NCI-H1092 (cell line): ENCODE measurements around the gene HCK.
A peak's percentile ranks its signal among the peaks of the same experiment; 100 is the strongest.

Source experiments
- DNase-seq: peaks from one replicate; lab custom pipeline; 2025; lab: John Stamatoyannopoulos, UW

HCK gene

DNA sequence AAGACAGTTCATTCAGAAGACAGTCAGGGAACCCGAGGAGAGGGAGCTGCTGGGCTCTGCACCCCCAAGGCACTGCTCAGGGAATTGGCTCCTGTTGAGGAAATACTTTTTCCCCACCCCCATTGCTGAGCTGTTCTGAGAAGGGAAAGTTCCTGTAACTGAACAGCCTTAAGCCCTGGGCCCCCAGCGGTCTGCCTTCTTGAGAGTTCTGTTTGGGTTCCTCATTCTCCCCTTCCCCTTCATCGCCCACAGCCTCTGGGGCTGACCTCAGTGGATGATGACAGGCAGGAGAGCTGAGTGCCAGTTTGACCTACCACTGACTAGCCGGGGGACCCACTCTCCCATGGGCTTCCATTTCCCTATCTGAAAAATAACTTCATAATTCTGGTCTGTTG, 10.7 kb downstream of the HCK start:
- no peak for DNase-seq

- DNase-seq, result no peak
These were observed 11.7 kb downstream of the HCK start for GRCh38 chr20:32063695-32064094.

- no peak for DNase-seq
These were observed 12.6 kb downstream of the HCK start for GRCh38 chr20:32064667-32065066.

- DNase-seq, result no peak
These were observed 15.3 kb downstream of the HCK start for GRCh38 chr20:32067234-32067821.

GRCh38 chr20:32068174-32068573, 16.1 kb downstream of the HCK start:
- no peak for DNase-seq

DNA sequence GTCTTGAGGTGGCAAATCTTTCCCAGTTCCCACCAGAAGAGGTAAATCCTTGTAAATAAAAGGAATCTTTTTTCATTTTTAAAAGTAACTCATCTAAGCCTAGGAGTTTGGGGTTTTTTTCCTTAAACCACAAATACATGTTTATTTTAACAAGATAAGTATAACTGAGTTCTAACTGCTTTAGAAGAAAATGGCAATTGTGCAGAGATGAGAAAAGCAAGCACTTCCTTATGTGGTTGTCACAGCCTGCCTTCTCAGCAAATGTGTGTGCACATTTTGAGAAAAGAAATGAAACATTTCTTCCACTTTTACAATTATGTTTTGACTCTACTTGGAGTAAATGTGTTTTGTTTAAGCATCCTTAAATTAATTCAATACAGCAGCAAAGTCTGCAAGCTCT, 17.7 kb downstream of the HCK start:
- DNase-seq, result no peak

GRCh38 chr20:32070282-32070681, 18.2 kb downstream of the HCK start:
- DNase-seq, result no peak

- no peak for DNase-seq
These were observed 18.7 kb downstream of the HCK start for GRCh38 chr20:32070690-32071213.

GRCh38 chr20:32071395-32072167, 19.5 kb downstream of the HCK start:
- DNase-seq, result no peak

DNA sequence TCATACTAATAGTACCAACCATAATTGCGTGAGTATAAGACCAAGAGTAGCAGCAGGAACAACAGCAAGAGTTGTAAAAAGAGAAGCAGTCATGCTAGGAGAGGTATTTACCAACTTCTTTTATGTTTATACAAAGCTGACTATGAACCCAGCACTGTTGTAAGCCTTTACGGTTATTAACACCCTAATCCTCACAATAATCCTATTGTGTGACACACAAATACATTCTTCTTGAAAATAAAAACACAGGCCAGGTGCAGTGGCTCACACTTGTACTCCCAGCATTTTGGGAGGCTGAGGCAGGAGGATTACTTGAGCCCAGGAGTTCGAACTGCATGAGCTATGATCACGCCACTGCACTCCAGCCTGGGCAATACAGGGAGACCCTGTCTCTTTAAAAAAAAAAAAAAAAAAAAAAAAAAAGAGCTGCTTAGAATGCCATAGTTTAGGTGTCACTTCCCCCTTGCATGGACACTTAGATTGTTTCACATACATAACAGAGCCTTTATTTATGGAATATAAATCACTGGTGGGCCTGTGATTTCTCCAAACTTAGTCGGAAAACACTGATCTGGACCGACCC, 20.2 kb downstream of the HCK start:
- no peak for DNase-seq

- no peak for DNase-seq
These were observed 23.5 kb downstream of the HCK start for GRCh38 chr20:32075534-32075933.

DNA sequence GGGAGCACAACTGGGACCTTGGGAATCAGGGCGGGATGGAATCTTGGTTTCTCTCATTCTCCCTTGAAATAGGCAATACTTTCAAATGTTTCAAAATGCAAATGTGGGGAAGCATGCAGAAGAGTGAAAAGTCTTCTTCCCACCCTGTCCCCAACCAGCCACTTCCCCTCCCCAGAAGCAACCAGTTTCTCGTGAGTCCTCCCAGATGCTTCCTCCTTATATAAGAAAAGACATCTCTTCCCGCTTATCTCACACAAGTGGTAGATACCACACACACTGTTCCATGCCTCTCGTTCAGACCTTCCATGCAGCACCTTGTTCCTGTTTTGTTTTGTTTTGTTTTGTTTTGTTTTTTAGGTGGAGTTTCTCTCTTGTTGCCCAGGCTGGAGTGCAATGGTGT, 25.1 kb downstream of the HCK start:
- no peak for DNase-seq

- no peak for DNase-seq
These were observed 26.3 kb downstream of the HCK start for GRCh38 chr20:32078322-32078721.

GRCh38 chr20:32078791-32079190, 26.7 kb downstream of the HCK start:
- no peak for DNase-seq

DNA sequence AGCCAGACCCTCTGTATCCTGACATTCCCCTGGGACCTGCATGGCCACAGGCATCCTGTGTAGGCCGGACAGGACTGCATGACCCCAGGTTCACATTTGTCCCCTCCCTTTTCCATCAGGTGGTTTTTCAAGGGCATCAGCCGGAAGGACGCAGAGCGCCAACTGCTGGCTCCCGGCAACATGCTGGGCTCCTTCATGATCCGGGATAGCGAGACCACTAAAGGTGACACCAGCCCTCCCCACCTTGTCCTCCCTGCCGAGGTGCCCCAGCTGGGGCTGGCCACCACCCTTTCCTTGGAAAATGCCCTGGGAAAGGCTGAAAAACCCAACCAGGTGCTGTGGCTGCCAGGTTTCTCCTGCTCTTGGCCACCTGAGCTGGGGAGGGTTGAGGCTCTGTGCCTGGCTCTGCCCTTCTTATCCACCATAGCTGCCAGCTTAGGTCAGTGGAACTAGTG, 27.6 kb downstream of the HCK start:
- no peak for DNase-seq

- DNase-seq, result no peak
These were observed 28.7 kb downstream of the HCK start for GRCh38 chr20:32080783-32081182.

DNA sequence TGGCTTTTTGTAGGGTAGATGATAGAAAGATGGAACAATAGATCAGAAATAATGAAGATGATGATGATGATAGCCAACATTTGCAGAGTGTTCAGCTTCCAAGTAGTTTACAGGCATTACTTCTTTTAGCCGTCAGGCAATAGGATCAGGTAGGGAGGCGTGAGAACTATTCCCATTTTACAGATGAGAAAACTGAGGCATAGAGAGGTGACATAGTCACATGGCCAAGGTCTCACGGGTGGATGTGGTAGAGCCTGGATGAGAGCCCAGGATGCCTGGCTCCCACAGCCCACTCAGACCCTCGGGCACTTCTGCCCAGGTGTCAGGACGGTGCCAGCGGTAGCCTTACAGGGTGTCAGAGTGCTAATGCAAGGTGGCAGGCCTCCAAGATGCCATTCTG, 31.4 kb downstream of the HCK start:
- DNase-seq, result no peak

DNA sequence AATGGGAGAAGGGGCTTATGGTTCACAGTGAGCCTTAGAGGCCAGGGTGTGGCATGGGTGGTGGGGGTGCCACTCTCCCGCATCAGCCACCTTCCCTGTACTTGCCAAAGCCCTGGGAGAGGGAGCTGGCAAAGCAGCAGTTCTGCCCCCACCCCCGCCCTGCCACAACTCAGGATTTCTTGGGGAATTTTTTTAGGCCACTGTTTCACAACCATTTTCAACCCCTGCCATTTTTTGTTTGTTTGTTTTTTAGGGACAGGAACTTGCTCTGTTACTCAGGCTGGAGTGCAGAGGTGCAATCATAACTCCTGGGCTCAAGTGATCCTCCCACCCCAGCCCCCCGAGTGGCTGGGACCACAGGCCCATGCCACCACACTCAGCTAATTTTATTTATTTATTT, 35.0 kb downstream of the HCK start:
- no peak for DNase-seq

- no peak for DNase-seq
These were observed 36.7 kb downstream of the HCK start for GRCh38 chr20:32088759-32089158.

GRCh38 chr20:32089637-32090362, 37.8 kb downstream of the HCK start:
- no peak for DNase-seq

DNA sequence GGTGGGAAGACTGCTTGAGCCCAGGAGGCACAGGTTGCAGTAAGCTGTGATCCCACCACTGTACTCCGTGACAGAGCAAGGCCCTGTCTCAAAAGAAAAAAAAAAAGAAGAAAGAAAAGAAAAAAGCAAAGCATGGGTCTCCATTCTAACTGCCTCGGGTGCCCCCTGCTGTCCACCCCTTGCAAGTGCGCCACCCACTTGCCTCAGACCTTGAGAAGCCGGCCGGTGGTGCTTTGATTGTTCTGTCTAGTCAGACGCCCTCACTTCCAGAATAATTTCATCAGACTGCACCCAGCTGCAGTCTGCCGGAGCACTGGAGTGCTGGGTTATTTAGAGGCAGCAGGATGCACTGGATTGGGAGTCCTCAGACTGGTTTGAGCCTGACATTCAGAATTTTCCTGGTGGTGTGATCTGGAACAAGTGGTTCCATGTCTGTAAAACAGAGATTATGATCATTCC, 39.9 kb downstream of the HCK start:
- DNase-seq, result peak; percentile 59

DNA sequence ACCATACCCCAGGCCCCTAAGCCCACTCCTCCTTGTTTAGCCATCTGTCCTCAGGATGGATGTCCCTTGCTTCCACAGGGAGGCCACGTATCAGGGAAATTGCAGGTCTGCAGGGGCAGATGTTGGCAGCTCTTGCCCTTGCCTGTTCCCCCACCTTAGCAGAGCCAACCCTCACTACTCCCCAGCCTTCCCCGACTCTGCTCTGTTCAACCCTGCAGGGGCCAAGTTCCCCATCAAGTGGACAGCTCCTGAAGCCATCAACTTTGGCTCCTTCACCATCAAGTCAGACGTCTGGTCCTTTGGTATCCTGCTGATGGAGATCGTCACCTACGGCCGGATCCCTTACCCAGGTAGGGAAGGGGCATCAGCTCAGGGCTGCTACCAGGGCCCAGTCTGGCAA, 46.7 kb downstream of the HCK start:
- DNase-seq, result no peak
